Activated T-cell treated with anti-CD3 and anti-CD28 coated beads for 1 hour (primary cell): ENCODE results near the gene PWP2.
"Not testable (repeated sequence)": the region's sequence is repeated elsewhere in the genome, so short reads cannot be mapped to it uniquely, and the experiment has no call there.

Experiments
- DNase-seq: peaks from one replicate; pipeline ENCODE4 v3.0.0-alpha.2; 2020; ENCODE audit warnings: low read depth

The PWP2 gene

GRCh38 chr21:44163167-44163653 lies 56.0 kb downstream of the PWP2 start:
- DNase-seq, result not testable (repeated sequence)

- DNase-seq, result not testable (repeated sequence)
Observed at GRCh38 chr21:44165933-44166332, 58.7 kb downstream of the PWP2 start.

- DNase-seq, result not testable (repeated sequence)
Observed at GRCh38 chr21:44167527-44167926, 60.3 kb downstream of the PWP2 start.

- DNase-seq, result not testable (repeated sequence)
Observed at GRCh38 chr21:44170326-44170725, 63.1 kb downstream of the PWP2 start.

- DNase-seq, result not testable (repeated sequence)
Observed at GRCh38 chr21:44170863-44171262, 63.7 kb downstream of the PWP2 start.

- DNase-seq, result not testable (repeated sequence)
Observed at GRCh38 chr21:44171962-44172572, 64.9 kb downstream of the PWP2 start.

GRCh38 chr21:44172741-44173140 lies 65.5 kb downstream of the PWP2 start:
- DNase-seq, result not testable (repeated sequence)

GRCh38 chr21:44175189-44175588 lies 68.0 kb downstream of the PWP2 start:
- DNase-seq, result not testable (repeated sequence)

GRCh38 chr21:44176127-44176526 lies 68.9 kb downstream of the PWP2 start:
- not testable (repeated sequence) for DNase-seq
